HT1080 (cell line): ENCODE data around the gene SYNDIG1L. TPM values are rescaled to one million over a fixed set of nuclear protein-coding genes. Genes with fewer than 3 reads are reported as not detected.

ENCODE experiments used
- DNase-seq: peaks from one replicate; pipeline ENCODE4 v3.0.0-alpha.2; 2015; ENCODE audit warnings: low read depth
- total RNA-seq: library from RNA; depleted of rRNA; stranded (reverse); fragments of >200 nt; shearing (Covaris generic); gene quantifications from 2 replicates; pipeline ENCODE4 v1.2.3, GENCODE V29; 2014

Gene SYNDIG1L
- total RNA-seq, 1 experiment from 2014 or later, result not detected

DNA sequence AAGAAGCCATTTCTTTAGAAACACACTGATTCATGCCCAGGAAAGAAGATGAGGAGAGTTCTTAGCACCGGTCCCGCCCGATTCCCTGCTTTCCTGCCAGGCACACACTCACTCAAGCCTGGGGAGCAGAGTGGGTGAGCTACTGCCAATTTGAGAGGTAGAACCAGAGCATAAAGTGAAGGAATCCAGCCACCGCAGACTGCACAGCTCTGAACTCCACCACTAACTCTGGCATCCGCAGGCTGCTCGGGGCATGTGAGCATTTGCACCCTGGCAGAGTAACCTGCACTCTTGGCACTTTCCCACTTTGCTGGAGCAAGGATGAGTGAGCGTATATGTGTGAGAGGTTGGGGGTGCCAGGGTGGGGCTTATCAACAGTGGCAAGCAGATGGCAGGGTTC is 4.0 kb upstream of the SYNDIG1L start:
- no peak for DNase-seq

DNA sequence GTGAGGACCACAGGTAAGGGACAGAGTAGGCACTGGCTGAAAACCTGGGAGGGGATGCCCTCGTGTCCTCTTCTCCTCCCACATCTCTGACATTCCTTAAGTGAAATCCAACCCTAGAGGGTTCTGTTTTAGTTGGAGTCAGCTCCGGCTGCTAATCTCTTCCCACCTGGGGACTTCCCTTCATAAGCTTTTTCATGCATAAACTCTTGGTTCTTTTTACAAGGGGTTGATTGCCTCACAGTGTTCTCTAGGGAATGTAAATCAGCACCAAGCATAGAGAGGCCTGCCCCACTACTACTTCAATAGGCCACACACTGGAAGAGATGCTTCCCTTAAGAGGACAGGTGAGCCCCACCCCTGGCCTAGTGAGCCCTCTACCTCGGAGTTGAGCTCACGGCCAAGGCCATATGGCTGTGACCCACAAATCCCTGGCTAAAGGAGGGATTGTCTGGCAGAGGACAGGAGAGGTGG is 3.2 kb upstream of the SYNDIG1L start:
- no peak for DNase-seq

DNA sequence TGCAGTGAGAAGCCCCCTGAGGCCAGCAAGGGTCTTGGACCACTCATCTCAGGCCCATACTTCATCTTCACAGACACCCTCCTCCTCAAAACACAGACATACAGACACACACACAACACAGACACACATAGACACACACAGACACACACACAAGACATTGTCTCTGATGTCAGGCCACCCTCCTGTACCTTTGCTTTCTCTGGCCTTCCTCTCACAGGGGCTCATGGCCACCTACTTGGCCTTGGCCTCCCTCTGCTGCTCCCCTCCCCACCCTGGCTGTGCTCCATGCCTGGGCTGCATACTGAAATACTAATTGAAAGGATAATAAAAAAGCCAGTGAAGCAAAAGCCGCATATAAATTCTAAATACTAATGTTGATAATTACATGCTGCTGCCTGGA is 1.6 kb upstream of the SYNDIG1L start:
- DNase-seq, result no peak

DNA sequence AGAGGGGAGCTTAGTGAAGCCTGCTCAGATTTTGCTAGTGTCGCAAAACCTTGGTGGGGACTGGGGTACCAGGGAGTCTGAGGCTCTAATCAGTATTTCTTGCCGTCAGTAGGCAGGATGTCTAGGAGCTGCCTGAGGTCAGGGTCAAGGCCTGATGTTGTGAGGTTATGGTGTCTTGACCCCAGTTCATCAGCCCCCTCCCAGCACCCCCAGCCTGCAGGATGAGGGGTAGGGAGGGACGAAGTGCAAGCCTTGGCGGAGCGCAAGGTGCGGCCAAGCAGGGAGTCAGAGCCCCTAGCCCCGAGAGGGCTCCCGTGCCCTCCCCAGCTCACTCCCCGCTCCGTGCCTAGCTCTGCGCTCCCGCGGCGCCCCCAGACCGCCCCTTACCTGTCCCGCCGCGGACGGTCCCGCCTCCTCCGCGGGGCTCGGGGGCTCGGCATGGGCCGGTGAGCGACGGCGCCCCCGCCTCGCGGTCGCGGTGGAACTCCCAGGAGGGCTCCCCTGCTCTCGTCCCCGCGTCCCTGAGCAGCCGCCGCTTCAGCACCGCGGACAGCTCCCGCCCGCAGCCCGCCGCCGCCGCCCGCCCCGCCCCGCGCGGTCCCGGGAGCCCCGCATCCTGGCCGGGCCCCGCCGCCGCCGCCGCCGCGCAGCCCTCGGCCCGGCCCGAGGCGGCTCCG is 347 bp downstream of the SYNDIG1L start:
- DNase-seq, result no peak

DNA sequence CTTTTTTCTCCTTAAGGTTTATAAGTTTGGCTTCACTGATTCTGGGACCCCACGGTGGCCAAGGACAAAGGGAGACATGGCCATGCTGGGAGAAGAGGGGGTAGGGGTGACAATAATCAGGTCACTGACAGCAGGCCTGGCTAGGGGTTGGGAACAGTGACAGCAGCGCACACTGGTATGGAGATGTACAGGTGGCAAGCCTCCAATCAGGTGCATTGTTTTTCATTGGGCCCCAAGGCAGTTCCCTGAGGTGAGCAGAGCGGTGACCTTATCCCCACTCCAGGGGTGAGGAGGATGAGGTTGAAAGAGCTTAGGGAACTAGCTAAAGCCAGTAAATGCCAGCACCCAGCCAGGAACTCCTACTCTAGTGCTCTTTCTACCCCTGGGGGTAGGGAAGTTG is 1.4 kb downstream of the SYNDIG1L start:
- DNase-seq, result no peak

DNA sequence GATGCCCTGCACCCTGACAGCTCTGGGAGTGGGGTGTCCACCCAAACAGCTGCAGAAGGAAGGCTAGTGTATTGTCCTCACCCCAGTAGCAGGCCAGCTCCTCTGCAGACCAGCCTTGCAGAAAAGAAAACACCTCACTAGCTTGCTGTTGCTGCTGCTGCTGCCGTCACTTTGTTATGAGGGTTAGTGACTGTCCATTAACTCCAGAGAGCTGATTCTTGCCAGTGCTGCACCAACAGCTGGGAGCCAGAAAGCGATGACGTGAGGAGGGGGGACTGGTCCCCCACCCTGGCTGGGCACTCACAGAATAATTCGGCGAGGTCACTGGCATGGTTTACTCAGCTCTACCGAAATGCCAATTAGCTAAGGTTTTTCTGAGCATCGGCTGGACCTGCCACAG is 2.8 kb downstream of the SYNDIG1L start:
- no peak for DNase-seq

DNA sequence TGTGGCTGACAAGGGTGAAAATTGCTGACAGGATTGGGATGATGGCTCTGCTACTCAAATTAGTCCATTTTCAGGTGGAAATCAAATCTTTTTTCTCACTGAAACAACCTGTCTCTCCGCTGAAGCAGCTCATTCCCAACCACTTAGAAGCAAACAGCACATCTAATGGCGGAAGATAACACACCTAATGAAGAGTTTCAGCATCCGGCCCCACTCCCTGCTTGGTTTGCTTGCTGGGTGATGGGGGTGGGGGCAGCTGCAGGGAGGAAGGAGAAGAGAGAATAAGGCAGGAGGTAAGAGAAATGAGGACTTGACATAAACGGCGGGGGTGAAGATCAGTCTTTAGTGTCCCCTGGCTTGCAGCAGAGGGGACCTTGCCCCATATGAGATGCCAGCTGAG is 4.0 kb downstream of the SYNDIG1L start:
- DNase-seq, result no peak

DNA sequence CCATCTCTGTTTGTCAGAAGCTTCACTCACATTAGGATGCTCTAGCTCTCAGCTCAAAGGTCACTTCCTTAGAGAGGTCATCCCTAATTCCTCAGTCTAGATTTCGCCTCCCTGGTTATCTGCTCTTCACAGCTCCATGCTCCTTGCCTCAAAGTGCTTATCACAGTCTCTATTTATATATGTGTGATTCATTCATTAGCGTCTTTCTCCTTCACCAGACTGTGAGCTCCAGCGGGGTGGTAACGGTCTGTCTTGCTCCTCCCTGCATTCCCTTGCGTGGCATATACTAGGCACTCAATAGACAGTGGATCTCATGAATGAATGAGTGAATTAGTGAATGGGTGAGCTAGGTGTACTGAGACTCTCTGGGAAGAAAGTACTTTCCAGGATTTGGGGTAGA is 6.9 kb downstream of the SYNDIG1L start:
- no peak for DNase-seq

DNA sequence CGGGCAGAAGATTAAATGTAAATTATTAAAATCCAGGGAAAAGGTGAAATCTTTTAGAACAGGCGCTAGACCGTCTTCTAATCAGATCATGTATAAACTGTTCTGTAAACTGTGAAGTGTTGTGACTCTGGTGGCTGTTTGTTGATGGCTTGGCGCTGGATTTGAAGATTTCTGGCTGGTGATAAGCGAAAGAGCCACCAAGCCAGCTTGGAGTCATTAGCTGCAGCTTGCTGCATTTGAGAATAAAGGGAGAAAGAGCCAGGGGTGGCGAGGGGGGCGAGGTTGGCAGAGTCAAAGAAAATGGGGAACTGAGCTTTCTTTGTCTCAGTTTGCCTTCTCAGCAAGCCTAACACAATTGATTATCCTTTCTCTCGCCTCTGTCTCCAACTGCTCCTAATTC is 8.0 kb downstream of the SYNDIG1L start:
- DNase-seq, result no peak

DNA sequence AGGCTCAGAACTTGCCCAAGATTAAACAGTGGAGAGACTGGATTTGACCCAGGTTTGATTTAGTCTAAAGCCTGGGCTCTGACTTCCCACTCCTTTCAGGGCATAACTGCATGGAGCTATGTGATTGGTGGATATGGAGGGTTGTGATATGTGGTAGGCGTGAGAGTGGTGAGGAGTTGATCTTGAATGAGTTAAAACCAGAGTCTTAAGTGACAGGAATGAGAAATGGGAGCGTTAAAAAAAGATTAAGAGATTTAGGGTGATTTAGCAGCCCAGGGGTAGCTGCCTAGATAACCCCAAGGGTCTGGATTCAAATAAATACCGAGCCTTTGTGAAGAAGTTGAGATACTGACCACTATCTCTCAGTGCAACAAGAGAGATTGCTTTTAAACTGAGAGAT is 8.4 kb downstream of the SYNDIG1L start:
- DNase-seq, result no peak

DNA sequence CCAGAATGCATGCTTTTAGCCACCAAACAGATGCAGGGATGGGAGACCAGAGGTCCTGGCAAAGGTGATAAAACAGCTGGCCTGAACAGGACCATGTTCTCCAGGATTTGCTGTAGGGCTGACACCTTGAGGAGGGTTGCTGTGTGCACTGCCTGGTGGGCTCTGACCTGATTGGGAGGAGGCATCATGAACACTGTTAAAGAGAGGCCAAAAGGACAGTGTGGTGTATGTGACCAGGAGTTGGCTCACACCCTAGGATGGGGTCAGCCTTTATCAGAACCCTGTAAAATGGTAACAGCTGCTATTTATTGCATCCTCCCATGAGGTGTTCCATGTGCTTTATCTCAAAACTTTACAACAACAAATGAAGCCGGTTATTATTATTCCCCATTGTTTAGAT is 8.8 kb downstream of the SYNDIG1L start:
- no peak for DNase-seq

DNA sequence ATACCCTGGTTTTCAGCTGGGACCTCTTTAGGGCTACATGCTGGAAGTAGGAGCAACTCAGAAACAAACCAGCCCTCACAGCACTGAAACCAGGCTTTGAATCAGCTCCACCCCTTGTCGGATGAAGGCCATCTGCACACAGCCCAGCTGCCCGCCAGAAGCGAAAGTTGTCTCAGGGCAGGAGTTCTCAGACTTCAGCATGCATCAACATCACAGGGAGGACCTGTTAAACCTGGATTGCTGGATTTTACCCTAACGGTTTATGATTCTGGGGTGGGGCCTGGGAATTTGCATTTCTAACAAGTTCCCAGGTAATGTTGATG is 10.9 kb downstream of the SYNDIG1L start:
- DNase-seq, result no peak

DNA sequence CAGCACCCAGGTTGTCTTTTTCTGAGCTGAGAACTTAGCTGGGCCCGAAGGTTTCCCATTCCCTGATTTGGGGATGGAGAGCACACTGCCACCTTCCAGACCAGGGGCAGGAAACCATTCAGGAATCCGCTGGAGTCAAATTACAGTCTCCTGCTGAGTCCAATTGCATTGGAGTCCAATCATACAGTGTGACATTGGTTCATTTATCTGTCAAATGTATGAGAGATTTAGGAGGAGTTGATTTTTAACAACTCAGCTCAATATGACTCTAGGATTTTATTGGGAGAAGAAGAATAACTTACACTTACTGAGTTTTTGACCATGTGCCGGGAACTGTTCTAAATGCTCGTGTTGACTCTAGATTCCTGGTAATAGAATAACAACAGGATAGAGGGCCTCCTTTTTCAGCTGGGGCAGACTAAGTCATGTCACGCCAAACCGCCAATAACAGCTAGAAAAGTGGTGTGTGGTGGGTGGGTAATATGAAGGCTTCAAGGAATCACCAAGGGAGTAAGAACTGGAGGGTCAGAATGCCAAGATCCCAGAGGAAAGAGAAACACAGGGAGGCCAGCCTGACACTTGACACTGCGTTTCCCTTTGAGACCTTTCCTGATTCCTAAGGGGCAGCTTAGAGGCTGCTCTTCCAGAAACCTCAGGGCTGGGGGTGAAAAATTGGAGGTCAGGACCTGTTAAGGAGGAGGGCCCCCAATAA is 11.5 kb downstream of the SYNDIG1L start:
- no peak for DNase-seq

DNA sequence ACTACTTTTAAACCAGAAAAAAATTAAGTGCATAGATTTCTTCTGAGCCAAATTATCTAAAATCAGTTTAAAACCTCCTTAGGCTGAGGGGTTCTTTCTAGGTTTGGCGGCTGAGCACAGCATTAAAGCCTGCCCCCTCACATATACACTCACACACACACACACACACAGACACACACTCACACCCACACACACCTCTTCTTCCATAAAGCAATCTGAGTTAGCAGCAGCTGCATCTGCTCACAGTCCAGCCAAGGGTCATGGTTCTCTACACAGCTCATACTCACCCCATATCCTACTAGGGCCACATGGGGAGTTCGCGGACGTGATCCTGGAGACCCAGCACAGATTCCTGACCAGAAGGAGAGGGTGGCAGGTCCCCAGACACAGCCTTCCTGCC is 12.4 kb downstream of the SYNDIG1L start:
- DNase-seq, result no peak

DNA sequence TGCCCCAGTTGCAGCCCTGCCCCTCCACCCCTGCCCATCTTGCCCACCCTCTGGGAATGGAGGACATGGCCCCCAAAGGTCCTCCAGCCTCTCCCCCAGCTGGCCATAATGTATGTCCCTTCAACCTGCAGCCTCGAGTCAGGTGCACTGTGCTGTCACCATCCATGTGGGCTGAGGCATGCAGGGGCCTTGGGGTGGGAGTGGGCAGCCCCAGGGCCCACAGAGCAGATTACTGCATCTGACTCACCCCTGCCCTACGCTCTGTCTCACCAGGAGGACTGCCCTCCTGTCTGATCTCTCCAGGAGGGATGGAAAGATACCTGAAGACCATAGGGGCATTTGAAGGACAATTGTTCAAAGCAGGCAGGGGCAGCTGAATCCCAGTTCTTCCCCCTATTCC is 13.3 kb downstream of the SYNDIG1L start:
- DNase-seq, result no peak

DNA sequence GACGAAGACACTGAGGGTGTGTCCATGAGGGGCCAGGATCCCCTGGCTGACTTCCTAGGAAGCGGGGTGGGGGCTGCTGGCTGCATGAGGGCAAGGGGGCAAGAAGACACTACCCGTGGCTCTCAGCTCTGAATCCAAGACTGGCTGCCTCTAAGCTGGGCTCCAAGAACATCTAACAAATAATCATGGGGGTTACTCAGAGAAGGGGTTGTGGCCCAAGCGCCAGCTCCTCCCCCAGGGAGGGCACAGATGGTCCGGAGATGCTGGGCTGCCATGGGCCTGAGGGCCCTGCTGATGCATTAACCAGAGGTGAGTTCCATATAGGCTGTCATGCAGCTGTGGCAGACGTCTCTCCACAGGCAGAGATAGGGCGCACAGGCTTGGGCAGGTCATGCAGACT is 14.3 kb downstream of the SYNDIG1L start:
- no peak for DNase-seq

DNA sequence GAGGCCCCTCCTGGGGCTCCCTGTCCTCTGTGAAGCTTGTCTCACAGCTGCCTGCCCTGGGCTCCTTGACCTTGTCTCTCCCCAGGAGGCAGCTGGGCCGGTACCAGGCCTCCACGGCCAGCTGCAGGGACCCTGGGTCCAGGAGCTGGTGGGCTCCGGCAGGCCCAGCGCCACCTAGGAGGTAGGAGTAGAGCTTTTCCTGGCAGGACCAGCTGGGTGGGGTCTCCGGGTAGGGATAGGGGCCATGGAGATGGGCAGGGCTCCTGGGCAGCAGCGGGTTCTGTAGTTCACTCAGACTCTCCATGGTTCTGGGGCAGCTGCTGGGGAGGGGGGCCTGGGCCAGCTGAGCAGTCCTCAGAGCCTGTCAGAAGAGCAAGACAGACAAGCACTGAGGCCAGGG is 16.6 kb downstream of the SYNDIG1L start:
- no peak for DNase-seq

DNA sequence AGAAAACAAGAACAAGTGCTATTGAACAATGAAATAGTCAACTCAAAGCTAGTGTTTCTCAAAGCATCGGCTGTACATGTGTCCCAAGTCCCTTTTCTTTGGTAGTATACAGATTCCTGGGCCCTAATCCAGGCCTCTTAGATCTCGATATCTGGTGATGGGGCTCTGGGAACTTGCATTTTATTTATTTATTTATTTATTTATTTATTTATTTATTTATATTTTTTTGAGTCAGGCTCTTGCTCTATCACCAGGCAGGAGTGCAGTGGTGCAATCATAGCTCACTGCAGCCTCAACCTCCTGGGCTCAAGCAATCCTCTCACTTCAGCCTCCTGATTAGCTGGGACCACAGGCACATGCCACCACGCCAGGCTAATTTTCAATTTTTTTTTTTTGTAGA is 17.1 kb downstream of the SYNDIG1L start:
- no peak for DNase-seq

DNA sequence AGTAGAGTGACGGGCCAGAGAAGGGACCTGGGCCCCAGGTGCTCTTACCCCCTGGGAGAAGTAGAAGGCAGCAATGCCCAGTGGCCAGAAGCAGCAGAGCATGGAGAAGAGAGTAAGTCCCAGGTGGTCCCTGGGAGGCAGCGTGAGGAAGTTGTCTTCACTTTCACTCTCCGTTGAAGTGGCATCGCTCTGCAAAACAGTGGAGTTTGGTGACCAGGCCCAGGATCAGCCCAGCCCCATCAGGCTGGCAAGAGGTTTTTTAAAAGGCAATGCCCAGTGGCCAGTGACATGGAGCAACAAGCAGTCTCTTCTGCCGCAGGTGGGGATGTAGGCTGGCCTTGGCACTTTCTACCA is 18.2 kb downstream of the SYNDIG1L start:
- DNase-seq, result no peak

DNA sequence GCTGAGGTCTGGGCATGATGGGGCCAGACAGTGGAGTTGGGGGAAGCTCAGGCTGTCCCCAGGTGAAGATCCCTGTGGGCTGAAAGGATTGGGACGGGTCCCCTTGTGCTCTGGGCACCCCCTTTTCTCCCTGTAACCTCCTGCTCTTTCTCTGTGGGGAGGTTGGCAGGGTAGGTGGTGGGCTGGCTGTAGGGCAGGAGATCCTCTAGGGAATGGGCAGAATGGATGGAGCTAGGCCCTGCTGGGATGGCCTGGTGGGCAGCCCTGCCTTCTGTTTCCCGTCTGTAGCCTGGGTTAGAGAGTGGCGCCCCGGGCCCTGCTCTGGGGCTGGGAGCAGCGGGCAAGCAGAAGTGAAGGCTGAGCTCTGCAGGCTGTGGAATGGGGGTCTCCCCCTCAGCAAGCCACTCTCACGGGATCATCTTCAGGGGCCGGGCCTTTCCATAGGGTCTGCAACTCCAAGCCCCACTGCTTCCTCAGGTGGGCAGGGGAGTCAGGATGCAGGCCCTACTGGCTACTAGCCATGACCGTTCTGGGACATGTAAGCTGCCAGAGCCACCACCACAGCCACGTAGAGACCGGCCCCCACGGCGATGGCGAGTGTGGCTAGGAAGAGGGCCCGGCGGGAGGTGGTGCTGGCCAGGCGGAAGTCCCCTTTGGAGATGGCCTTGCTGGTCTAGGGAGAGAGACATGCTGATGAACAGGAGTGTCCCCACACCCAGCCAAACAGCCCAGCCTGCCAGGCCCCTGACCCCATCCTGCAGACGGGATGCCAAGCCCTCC is 18.8 kb downstream of the SYNDIG1L start:
- no peak for DNase-seq

DNA sequence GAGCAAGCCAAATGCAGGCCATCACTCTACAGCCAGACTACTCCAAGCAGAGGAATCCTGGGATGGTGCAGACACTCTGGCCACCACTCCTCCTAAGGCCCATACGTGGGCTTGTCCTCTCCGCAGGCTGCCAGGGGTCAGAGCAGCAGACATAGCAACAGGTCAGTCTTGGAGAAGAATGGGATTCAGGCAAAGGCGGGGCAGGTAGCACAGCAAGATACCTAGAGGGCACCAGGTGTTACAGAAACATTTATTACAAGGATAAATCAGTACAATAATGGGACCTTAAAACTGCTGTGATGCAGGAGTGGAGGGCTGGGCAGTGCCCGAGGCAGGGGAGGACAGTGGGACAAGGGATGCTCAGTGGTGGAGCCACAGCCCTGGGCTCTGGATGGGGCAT is 20.3 kb downstream of the SYNDIG1L start:
- DNase-seq, result no peak

DNA sequence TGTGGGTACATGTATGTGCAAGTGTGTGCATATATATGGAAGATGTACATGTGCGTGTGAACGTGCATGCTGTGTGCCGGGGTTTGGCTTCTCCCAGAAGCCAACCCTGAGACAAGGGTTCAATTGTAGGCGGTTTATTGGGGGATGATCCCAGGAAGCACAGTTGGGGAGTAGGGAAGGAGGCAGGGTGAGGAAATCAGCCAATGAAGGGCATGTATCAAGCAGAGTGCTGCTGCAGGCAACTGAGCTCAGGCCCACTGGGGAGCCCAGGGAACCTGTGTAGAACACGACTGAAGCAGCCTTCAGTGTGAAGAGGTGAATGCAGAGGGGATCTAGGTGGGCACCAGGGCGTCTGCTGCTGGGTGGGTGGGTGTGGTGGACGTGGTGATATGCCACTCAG is 21.6 kb downstream of the SYNDIG1L start:
- no peak for DNase-seq
